ENCODE results near the gene SGPP1.
"Not testable (repeated sequence)": the region's sequence is repeated elsewhere in the genome, so short reads cannot be mapped to it uniquely, and the experiment has no call there.

SGPP1 gene

GRCh38 chr14:63676615-63677014, 51.2 kb downstream of the SGPP1 start:
- in situ Hi-C loops (cut with HindIII; ENCODE audit: low sequenced_read_pairs): no loop called here

GRCh38 chr14:63673886-63674497, 53.9 kb downstream of the SGPP1 start:
- in situ Hi-C loops (cut with HindIII; ENCODE audit: low sequenced_read_pairs): no loop called here

- in situ Hi-C loops (cut with HindIII; ENCODE audit: low sequenced_read_pairs): no loop called here
Measured at GRCh38 chr14:63673255-63673654, 54.6 kb downstream of the SGPP1 start.

GRCh38 chr14:63672417-63673180, 55.3 kb downstream of the SGPP1 start:
- in situ Hi-C loops (cut with HindIII; ENCODE audit: low sequenced_read_pairs): no loop called here

GRCh38 chr14:63671987-63672386, 55.9 kb downstream of the SGPP1 start:
- in situ Hi-C loops (cut with HindIII; ENCODE audit: low sequenced_read_pairs): no loop called here

- in situ Hi-C loops (cut with HindIII; ENCODE audit: low sequenced_read_pairs): no loop called here
Measured at GRCh38 chr14:63670692-63671091, 57.2 kb downstream of the SGPP1 start.

GRCh38 chr14:63666335-63666734, 61.5 kb downstream of the SGPP1 start:
- in situ Hi-C loops (cut with HindIII; ENCODE audit: low sequenced_read_pairs): no loop called here

- in situ Hi-C loops (cut with HindIII; ENCODE audit: low sequenced_read_pairs): no loop called here
Measured at GRCh38 chr14:63663428-63664341, 64.2 kb downstream of the SGPP1 start.

GRCh38 chr14:63662776-63663175, 65.1 kb downstream of the SGPP1 start:
- in situ Hi-C loops (cut with HindIII; ENCODE audit: low sequenced_read_pairs): no loop called here

- in situ Hi-C loops (cut with HindIII; ENCODE audit: low sequenced_read_pairs): not testable (repeated sequence)
Measured at GRCh38 chr14:63661881-63662280, 66.0 kb downstream of the SGPP1 start.

- in situ Hi-C loops (cut with HindIII; ENCODE audit: low sequenced_read_pairs): no loop called here
Measured at GRCh38 chr14:63659726-63660125, 68.1 kb downstream of the SGPP1 start.

- in situ Hi-C loops (cut with HindIII; ENCODE audit: low sequenced_read_pairs): no loop called here
Measured at GRCh38 chr14:63656194-63656593, 71.7 kb downstream of the SGPP1 start.

- in situ Hi-C loops (cut with HindIII; ENCODE audit: low sequenced_read_pairs): no loop called here
Measured at GRCh38 chr14:63654936-63655335, 72.9 kb downstream of the SGPP1 start.

- in situ Hi-C loops (cut with HindIII; ENCODE audit: low sequenced_read_pairs): no loop called here
Measured at GRCh38 chr14:63654346-63654745, 73.5 kb downstream of the SGPP1 start.

GRCh38 chr14:63652406-63652805, 75.5 kb downstream of the SGPP1 start:
- in situ Hi-C loops (cut with HindIII; ENCODE audit: low sequenced_read_pairs): no loop called here

- in situ Hi-C loops (cut with HindIII; ENCODE audit: low sequenced_read_pairs): no loop called here
Measured at GRCh38 chr14:63650256-63650952, 77.5 kb downstream of the SGPP1 start.

- in situ Hi-C loops (cut with HindIII; ENCODE audit: low sequenced_read_pairs): no loop called here
Measured at GRCh38 chr14:63647696-63648410, 80.0 kb downstream of the SGPP1 start.

GRCh38 chr14:63644741-63645140, 83.1 kb downstream of the SGPP1 start:
- in situ Hi-C loops (cut with HindIII; ENCODE audit: low sequenced_read_pairs): no loop called here

GRCh38 chr14:63642656-63643382, 85.0 kb downstream of the SGPP1 start:
- in situ Hi-C loops (cut with HindIII; ENCODE audit: low sequenced_read_pairs): no loop called here

- in situ Hi-C loops (cut with HindIII; ENCODE audit: low sequenced_read_pairs): no loop called here
Measured at GRCh38 chr14:63642229-63642611, 85.6 kb downstream of the SGPP1 start.
